Left ventricle myocardium inferior (tissue), 1 donor: Measurements from ENCODE around the gene MAP4K1. TPM values are rescaled to one million over a fixed set of nuclear protein-coding genes. Genes with fewer than 3 reads are reported as not detected.
A peak's percentile ranks its signal among the peaks of the same experiment; 100 is the strongest.

Source experiments
- DNase-seq: peaks from one replicate; pipeline ENCODE4 v3.0.0-alpha.2; 2020
- H3K27ac ChIP-seq: fragments of 200-600 bp; replicated peaks from 2 replicates; pipeline ENCODE4 v1.8.0; 2021
- H3K27me3 ChIP-seq: fragments of 200-600 bp; 2 replicates; pipeline ENCODE4 v1.8.0; 2021; ENCODE audit warnings: low read depth
- H3K36me3 ChIP-seq: fragments of 200-600 bp; 2 replicates; pipeline ENCODE4 v1.8.0; 2021
- H3K4me1 ChIP-seq: fragments of 200-600 bp; 2 replicates; pipeline ENCODE4 v1.8.0; 2021
- H3K4me3 ChIP-seq: fragments of 200-600 bp; 2 replicates; pipeline ENCODE4 v1.8.0; 2021; ENCODE audit warnings: mild to moderate bottlenecking, moderate library complexity
- H3K9me3 ChIP-seq: fragments of 200-600 bp; replicated peaks from 2 replicates; pipeline ENCODE4 v1.8.0; 2021
- CTCF ChIP-seq: fragments of 200-600 bp; IDR thresholded peaks from 2 replicates; pipeline ENCODE4 v1.8.0; 2021; ENCODE audit warnings: antibody characterized with exemption, mild to moderate bottlenecking, borderline replicate concordance
- intact Hi-C: fragments of 100-400 bp; cut with micrococcal nuclease; formaldehyde crosslinking; loops from one replicate; pipeline ENCODE4 v1.11.0; 2022
- long read RNA-seq: library from polyadenylated mRNA; unstranded; transcript quantifications from one replicate; pipeline ENCODE4 v2.0.0, GENCODE V29; 2021
- total RNA-seq: library from RNA; stranded (reverse); fragmentation: NEBNext Ultra II Directional; extraction: Animal tissue kit (Norgen Biotek cat#: 25700); gene quantifications from one replicate; pipeline ENCODE4 v1.2.1, GENCODE V29; 2021
- donor health status: DM: no; HTN: yes; CAD: no; lungs with severe emphysema.

Gene MAP4K1
- 1.6 TPM for total RNA-seq
- long read RNA-seq, result 0 reads

GRCh38 chr19:38617764-38618589 lies at the start of gene MAP4K1:
Gene MAP4K1 (minus strand): TSS chr19:38617953. CDS start chr19:38617895, 58 bp downstream.
- Histone ChIP-seq H3K4me3 (peak within 1 kb of the TSS; percentile 86), H3K36me3 (peaks cover 29% of the 10 kb centered on the region), H3K4me1 (peaks cover 32% of the 10 kb centered on the region), H3K9me3 (no peaks in the 10 kb centered on the region), H3K27me3 (no peaks in the 10 kb centered on the region), H3K27ac (peak within 1 kb of the TSS; percentile 92)
- peak; percentile 37 for DNase-seq
- TF ChIP-seq CTCF, result no peak
- intact Hi-C loops, result no loop called here

- H3K4me3 ChIP-seq, result peak overlapping the region; percentile 48
- DNase-seq, result no peak
- H3K36me3 ChIP-seq, result no peaks in the 10 kb centered on the region
- intact Hi-C loops, result no loop called here
- H3K27ac ChIP-seq, result peak overlapping the region; percentile 95
- H3K4me1 ChIP-seq, result peaks cover 100% of the 10 kb centered on the region
- H3K9me3 ChIP-seq, result no peaks in the 10 kb centered on the region
- H3K27me3 ChIP-seq, result no peaks in the 10 kb centered on the region
- TF ChIP-seq CTCF, result no peak
These were observed 49.1 kb upstream of the MAP4K1 start for GRCh38 chr19:38666663-38667511.

GRCh38 chr19:38665950-38666662 lies 48.4 kb upstream of the MAP4K1 start:
- Histone ChIP-seq H3K4me3 (peak overlapping the region; percentile 48), H3K9me3 (no peaks in the 10 kb centered on the region), H3K36me3 (no peaks in the 10 kb centered on the region), H3K27ac (peak overlapping the region; percentile 95), H3K4me1 (peaks cover 100% of the 10 kb centered on the region), H3K27me3 (no peaks in the 10 kb centered on the region)
- intact Hi-C loops, result no loop called here
- peak; percentile 73 for DNase-seq
- TF ChIP-seq CTCF, result no peak

GRCh38 chr19:38665219-38665931 lies 47.6 kb upstream of the MAP4K1 start:
- Histone ChIP-seq H3K36me3 (no peaks in the 10 kb centered on the region), H3K9me3 (no peaks in the 10 kb centered on the region), H3K4me1 (peaks cover 100% of the 10 kb centered on the region), H3K27me3 (no peaks in the 10 kb centered on the region), H3K4me3 (peak overlapping the region; percentile 48), H3K27ac (peak overlapping the region; percentile 95)
- no peak for TF ChIP-seq CTCF
- no peak for DNase-seq
- intact Hi-C loops, result no loop called here
